H1 (cell line): Measurements from ENCODE around the gene AP3D1. TPM values are rescaled to one million over a fixed set of nuclear protein-coding genes. Genes with fewer than 3 reads are reported as not detected.

ENCODE experiments used
- CTCF ChIA-PET: fragments of 300-600 bp; sonication (Branson Sonifier 250); formaldehyde crosslinking; loops from one replicate; lab custom pipeline; 2021; ENCODE audit not compliant: partially characterized antibody; lab: Charles Lee
- POLR2A ChIA-PET: fragments of 300-600 bp; sonication (Branson Sonifier 250); formaldehyde crosslinking; loops from one replicate; lab custom pipeline; 2021; ENCODE audit warnings: inconsistent platforms; ENCODE audit not compliant: partially characterized antibody; lab: Charles Lee
- DNase-seq, 2 experiments: peaks; one replicate each; pipeline versions ENCODE4 v3.0.0 to v3.0.0-alpha.2; 2010 to 2022; ENCODE audit warnings: low spot score in 2 of 2, low read depth in 1 of 2, mixed read lengths in 1 of 2
- FAIRE-seq: peaks from 2 replicates; lab custom pipeline; 2011; peaks lifted over from hg19 to GRCh38; lab: Jason Lieb, UNC
- H2AFZ ChIP-seq: 2 replicates; pipeline ENCODE4 v1.8.1; 2012; ENCODE audit warnings: low read length, inconsistent platforms
- H2AK5ac ChIP-seq: 2 replicates; pipeline ENCODE4 v1.6.1; 2013; ENCODE audit warnings: low read depth, low read length
- H2BK120ac ChIP-seq: replicated peaks from 2 replicates; pipeline ENCODE3; 2013; ENCODE audit warnings: low read depth, low read length, inconsistent platforms
- H2BK12ac ChIP-seq: 2 replicates; pipeline ENCODE4 v1.6.1; 2013; ENCODE audit warnings: low read depth, low read length
- H2BK15ac ChIP-seq: 2 replicates; pipeline ENCODE4 v1.6.1; 2013; ENCODE audit warnings: low read length
- H2BK20ac ChIP-seq: 2 replicates; pipeline ENCODE4 v1.6.1; 2013; ENCODE audit warnings: low read length
- H2BK5ac ChIP-seq: 2 replicates; pipeline ENCODE4 v1.6.1; 2013; ENCODE audit warnings: low read depth, low read length
- H3K14ac ChIP-seq: 2 replicates; pipeline ENCODE4 v1.6.1; 2013; ENCODE audit warnings: inconsistent platforms; ENCODE audit not compliant: insufficient read length
- H3K18ac ChIP-seq: 2 replicates; pipeline ENCODE4 v1.6.1; 2013; ENCODE audit warnings: low read length; ENCODE audit errors: extremely low read depth
- H3K23ac ChIP-seq: 2 replicates; pipeline ENCODE4 v1.6.1; 2013; ENCODE audit warnings: inconsistent platforms; ENCODE audit not compliant: insufficient read length
- H3K23me2 ChIP-seq: 2 replicates; pipeline ENCODE4 v1.6.1; 2013; ENCODE audit warnings: low read depth, low read length
- H3K27ac ChIP-seq: 2 replicates; pipeline ENCODE4 v1.6.1; 2011; ENCODE audit warnings: low read depth, low read length, inconsistent platforms
- H3K27me3 ChIP-seq, 4 experiments: replicated peaks in 1 of 4; 1 replicate in 1 of 4; 2 replicates in 3 of 4; pipeline versions ENCODE4 v1.6.1 to v1.8.1; 2011 to 2013; ENCODE audit warnings: low read length in 3 of 4, mild to moderate bottlenecking in 3 of 4, inconsistent platforms in 2 of 4, mixed read lengths in 2 of 4, moderate library complexity in 1 of 4; ENCODE audit not compliant: control insufficient read depth in 3 of 4, insufficient read depth in 3 of 4; ENCODE audit errors: extremely low read depth in 1 of 4
- H3K36me3 ChIP-seq, 4 experiments: 2 replicates each; pipeline versions ENCODE4 v1.6.1 to v1.8.1; 2011 to 2013; ENCODE audit warnings: mild to moderate bottlenecking in 4 of 4, low read length in 3 of 4, moderate library complexity in 2 of 4, control low read depth in 1 of 4, inconsistent platforms in 1 of 4; ENCODE audit not compliant: insufficient read depth in 4 of 4, control insufficient read depth in 2 of 4
- H3K4ac ChIP-seq: replicated peaks from 2 replicates; pipeline ENCODE3; 2013; ENCODE audit warnings: low read length, low read depth, mixed read lengths, inconsistent platforms; ENCODE audit not compliant: insufficient read length
- H3K4me1 ChIP-seq, 4 experiments: replicated peaks in 1 of 4; 1 replicate in 1 of 4; 2 replicates in 3 of 4; pipeline versions ENCODE4 v1.6.1 to v1.8.1; 2011 to 2013; ENCODE audit warnings: low read length in 3 of 4, inconsistent platforms in 2 of 4, mixed read lengths in 1 of 4; ENCODE audit not compliant: insufficient read depth in 4 of 4, control insufficient read depth in 3 of 4
- H3K4me2 ChIP-seq, 2 experiments: 2 replicates each; pipeline versions ENCODE4 v1.6.1 to v1.8.1; 2011 to 2013; ENCODE audit warnings: low read depth in 2 of 2, low read length in 2 of 2, control low read depth in 1 of 2, inconsistent platforms in 1 of 2, mild to moderate bottlenecking in 1 of 2; ENCODE audit not compliant: insufficient read depth in 1 of 2
- H3K4me3 ChIP-seq, 4 experiments: fragments of 200-600, 300-600 bp in 1 of 4; sonication (generic), shearing (Covaris generic), sonication (Bioruptor Twin) in 1 of 4; 2 replicates each; pipeline versions ENCODE4 v1.5.1 to v1.8.1; 2011 to 2016; ENCODE audit warnings: low read length in 4 of 4, low read depth in 3 of 4, control low read depth in 2 of 4, inconsistent platforms in 2 of 4, mild to moderate bottlenecking in 2 of 4, mixed read lengths in 1 of 4, moderate library complexity in 1 of 4; ENCODE audit not compliant: insufficient read depth in 2 of 4; ENCODE audit errors: extremely low read depth in 1 of 4
- H3K56ac ChIP-seq: replicated peaks from 2 replicates; pipeline ENCODE3; 2013; ENCODE audit warnings: low read depth, mild to moderate bottlenecking, mixed read lengths, low read length, inconsistent platforms; ENCODE audit not compliant: insufficient read length
- H3K79me1 ChIP-seq: 2 replicates; pipeline ENCODE4 v1.6.1; 2013; ENCODE audit warnings: low read depth, low read length, control low read depth
- H3K79me2 ChIP-seq, 2 experiments: 2 replicates each; pipeline versions ENCODE4 v1.6.1 to v1.8.1; 2012 to 2013; ENCODE audit warnings: low read length in 2 of 2, mild to moderate bottlenecking in 2 of 2, inconsistent platforms in 1 of 2; ENCODE audit not compliant: insufficient read depth in 2 of 2, control insufficient read depth in 1 of 2
- H3K9ac ChIP-seq, 4 experiments: replicated peaks in 1 of 4; 1 replicate in 1 of 4; 2 replicates in 3 of 4; pipeline versions ENCODE4 v1.6.1 to v1.8.1; 2011 to 2013; ENCODE audit warnings: low read depth in 3 of 4, low read length in 3 of 4, control low read depth in 2 of 4, mild to moderate bottlenecking in 2 of 4, moderate library complexity in 2 of 4, inconsistent platforms in 1 of 4; ENCODE audit errors: extremely low read depth in 1 of 4
- H3K9me3 ChIP-seq, 2 experiments: 2 replicates each; pipeline versions ENCODE4 v1.6.1 to v1.8.1; 2012 to 2013; ENCODE audit warnings: mild to moderate bottlenecking in 2 of 2, moderate library complexity in 2 of 2, control low read depth in 1 of 2, inconsistent platforms in 1 of 2, low read depth in 1 of 2, low read length in 1 of 2, mixed read lengths in 1 of 2; ENCODE audit not compliant: insufficient read depth in 2 of 2
- H4K20me1 ChIP-seq, 2 experiments: replicated peaks in 1 of 2; 2 replicates each; pipeline versions ENCODE3 to v1.8.1; 2011 to 2013; ENCODE audit warnings: inconsistent platforms in 2 of 2, low read length in 2 of 2, mild to moderate bottlenecking in 1 of 2; ENCODE audit not compliant: insufficient read depth in 2 of 2, control insufficient read depth in 1 of 2
- H4K5ac ChIP-seq: 2 replicates; pipeline ENCODE4 v1.6.1; 2013; ENCODE audit warnings: low read length, low read depth, mixed read lengths, inconsistent platforms; ENCODE audit not compliant: insufficient read length
- H4K8ac ChIP-seq: 2 replicates; pipeline ENCODE4 v1.8.0; 2013; ENCODE audit warnings: mild to moderate bottlenecking, moderate library complexity, low read length, inconsistent platforms; ENCODE audit not compliant: insufficient read depth; ENCODE audit errors: extremely low read depth
- H4K91ac ChIP-seq: replicated peaks from 2 replicates; pipeline ENCODE3; 2013; ENCODE audit warnings: low read length, mixed read lengths, inconsistent platforms; ENCODE audit not compliant: insufficient read length
- BACH1 ChIP-seq: IDR thresholded peaks from 2 replicates; pipeline ENCODE4 v1.6.1; 2012; ENCODE audit warnings: low read length, improper control_type of control experiment
- BRCA1 ChIP-seq: IDR thresholded peaks from 2 replicates; pipeline ENCODE4 v1.6.1; 2012; ENCODE audit warnings: low read depth, low read length, improper control_type of control experiment
- HDAC6 ChIP-seq: IDR thresholded peaks from one replicate; pipeline ENCODE4 v1.7.1; 2012; ENCODE audit warnings: low read depth, mild to moderate bottlenecking, inconsistent platforms, low read length, moderate library complexity
- NANOG ChIP-seq: IDR thresholded peaks from 2 replicates; pipeline ENCODE4 v1.6.1; 2011; ENCODE audit warnings: low read length, low read depth, mild to moderate bottlenecking, inconsistent platforms; ENCODE audit not compliant: insufficient read depth, poor library complexity, severe bottlenecking
- NRF1 ChIP-seq: IDR thresholded peaks from 2 replicates; pipeline ENCODE4 v1.6.1; 2011; ENCODE audit warnings: mild to moderate bottlenecking, low read depth, low read length, improper control_type of control experiment
- PHF8 ChIP-seq: fragments of 200-600 bp; sonication (generic); conservative IDR thresholded peaks from 2 replicates; pipeline ENCODE4 v1.7.1; 2012; ENCODE audit warnings: low read depth, mild to moderate bottlenecking, inconsistent platforms, low read length, moderate library complexity
- POLR2A ChIP-seq, 2 experiments: IDR thresholded peaks; 1 replicate in 1 of 2; 2 replicates in 1 of 2; pipeline ENCODE4 v1.6.1; 2011; ENCODE audit warnings: low read depth in 2 of 2, low read length in 2 of 2, mild to moderate bottlenecking in 2 of 2; ENCODE audit errors: control extremely low read depth in 1 of 2
- POLR2AphosphoS5 ChIP-seq: IDR thresholded peaks from 2 replicates; pipeline ENCODE4 v1.6.1; 2011; ENCODE audit warnings: low read depth, low read length
- WGBS, 2 experiments: shearing (Covaris generic) in 1 of 2; methylation state at CpG; one replicate each; pipeline versions ENCODE4 v1.1.6 to v1.1.7; 2013 to 2015; ENCODE audit warnings: low lambda C conversion rate in 2 of 2, mixed read lengths in 2 of 2, inconsistent platforms in 1 of 2, low coverage in 1 of 2, missing lambda C conversion rate in 1 of 2; ENCODE audit not compliant: insufficient replicate concordance in 2 of 2, insufficient coverage in 1 of 2, insufficient read length in 1 of 2; ENCODE audit errors: extremely low coverage in 1 of 2, missing lambda C conversion rate in 1 of 2; 5-methylcytosine and 5-hydroxymethylcytosine counted together
- polyA plus RNA-seq, 7 experiments: library from polyadenylated mRNA; depleted of rRNA in 3 of 7; stranded (reverse) in 5 of 7; unstranded in 2 of 7; fragments of >200 nt in 5 of 7; fragments of 200-250 nt in 2 of 7; gene quantifications; 1 replicate in 5 of 7; 2 replicates in 1 of 7; 4 replicates in 1 of 7; pipeline versions ENCODE4 v1.2.1 to v1.2.3, GENCODE V29; 2011 to 2013; ENCODE audit warnings: missing spikeins in 2 of 7, mixed read lengths in 2 of 7
- total RNA-seq: library from RNA; stranded (reverse); fragmentation: NEBNext Ultra II Directional; extraction: Animal tissue kit (Norgen Biotek cat#: 25700); gene quantifications from 2 replicates; pipeline ENCODE4 v1.2.1, GENCODE V29; 2021
- TF ChIP-seq, protein P1 (sequence below): IDR thresholded peaks from 2 replicates; pipeline ENCODE4 v1.6.1; 2011; ENCODE audit warnings: low read depth, mild to moderate bottlenecking, low read length; ENCODE audit not compliant: insufficient read depth

The AP3D1 gene
- total and polyA plus RNA-seq, 2 of the 8 experiments (the other 6 are each of a cell fraction or from before 2014, with no cell fraction given): 161 to 174 TPM

DNA sequence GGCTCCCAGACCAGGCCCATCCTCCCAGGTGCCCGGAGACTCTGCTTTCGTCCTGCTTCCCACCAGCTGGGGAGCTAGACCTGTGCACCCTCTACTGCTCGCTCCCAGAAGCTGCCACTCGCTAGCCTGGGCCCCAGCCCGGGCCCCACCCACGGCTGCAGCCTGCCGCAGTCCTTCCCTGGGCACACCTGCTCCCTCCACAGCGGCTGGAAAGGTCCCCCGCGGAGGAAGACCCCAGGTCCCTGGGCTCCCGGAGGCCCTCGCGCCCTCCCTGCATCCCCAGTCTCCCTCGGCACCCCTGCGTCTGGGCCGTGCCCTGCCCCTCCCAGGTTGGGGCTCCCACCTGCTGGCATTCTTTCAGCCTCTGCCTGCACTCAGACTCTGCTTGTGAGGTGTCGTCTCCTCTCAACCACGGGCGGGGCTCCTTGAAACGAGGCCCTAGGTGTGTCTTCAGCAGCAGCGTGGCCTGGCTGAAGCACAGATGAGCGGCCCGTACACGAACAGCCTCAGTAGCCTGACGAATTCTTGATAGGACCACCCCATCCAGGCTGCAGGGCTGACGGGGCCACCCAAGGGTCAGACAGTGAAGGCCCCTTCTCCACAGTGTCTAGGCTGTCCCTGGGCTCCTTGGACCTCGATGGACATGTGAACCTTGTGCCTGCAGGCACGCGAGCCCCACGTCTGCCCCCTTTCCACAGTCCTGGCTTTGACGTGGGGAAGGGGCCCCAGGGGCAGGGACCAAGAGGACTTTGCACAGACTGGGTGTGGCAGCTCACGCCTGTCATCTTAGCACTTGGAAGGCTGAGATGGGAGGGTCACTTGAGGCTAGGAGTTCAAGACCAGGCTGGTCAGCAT is 40.3 kb upstream of the AP3D1 start:
- Histone ChIP-seq H4K5ac (no peak overlapping the region), H2AK5ac (no peak overlapping the region), H4K8ac (no peak overlapping the region), H3K18ac (no peak overlapping the region), H3K9me3 (no peaks in the 10 kb centered on the region), H3K23me2 (no peaks in the 10 kb centered on the region), H3K23ac (no peak overlapping the region), H3K79me1 (peaks cover 13% of the 10 kb centered on the region), H3K36me3 (peaks cover 6 to 32% (median 16%) of the 10 kb centered on the region in 4 experiments; a peak in 7 of 8 replicates), H3K4me2 (no peak overlapping the region), H3K4me3 (no peak overlapping the region), H2BK5ac (no peak overlapping the region), H3K79me2 (peaks cover 0 to 5% of the 10 kb centered on the region in 2 experiments; a peak in 1 of 4 replicates), H2AFZ (no peak overlapping the region), H3K27me3 (no peaks in the 10 kb centered on the region), H3K9ac (no peak overlapping the region), H4K20me1 (peaks cover 4 to 27% of the 10 kb centered on the region in 2 experiments), H3K56ac (no peak overlapping the region), H3K4ac (no peak overlapping the region), H4K91ac (no peak overlapping the region), H3K14ac (no peak overlapping the region), H2BK20ac (no peak overlapping the region), H3K4me1 (no peaks in the 10 kb centered on the region), H2BK12ac (no peak overlapping the region), H2BK15ac (no peak overlapping the region), H2BK120ac (no peak overlapping the region), H3K27ac (no peak overlapping the region)
- ChIA-PET POLR2A (interaction anchor here (1.6 kb wide), 1 partner anchor 18 kb away, joined by 3 read pairs; no protein-coding TSS in a partner anchor), CTCF (interaction anchor here (0.7 to 1.4 kb wide), 5 partner anchors 11 to 455 kb away, joined by 3 read pairs; no protein-coding TSS in a partner anchor)
- no peak for DNase-seq
- no peak for FAIRE-seq
- 92% methylated on average over 27 of the region's 32 CpGs; no CpG with 5 or more reads in 1 of the 2 experiments for WGBS, 2 experiments
- TF ChIP-seq PHF8 (no peak), HDAC6 (no peak), BRCA1 (no peak), POLR2A (IDR thresholded peaks at IDR 0.05; ENCODE audit: control extremely low read depth in 1 of 2, low read depth in 2 of 2, low read length in 2 of 2) (no peak), BACH1 (no peak), NRF1 (no peak), NANOG (no peak), POLR2AphosphoS5 (no peak)
- TF ChIP-seq, protein P1, sequence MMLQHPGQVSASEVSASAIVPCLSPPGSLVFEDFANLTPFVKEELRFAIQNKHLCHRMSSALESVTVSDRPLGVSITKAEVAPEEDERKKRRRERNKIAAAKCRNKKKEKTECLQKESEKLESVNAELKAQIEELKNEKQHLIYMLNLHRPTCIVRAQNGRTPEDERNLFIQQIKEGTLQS: no peak
